HepG2 (cell line): Measurements from ENCODE around the gene GNG4. TPM values are rescaled to one million over a fixed set of nuclear protein-coding genes. Genes with fewer than 3 reads are reported as not detected.
A peak's percentile ranks its signal among the peaks of the same experiment; 100 is the strongest.

ENCODE experiments used
- EHMT2 ChIP-seq: fragments of 200-600 bp; sonication (generic); IDR thresholded peaks from 2 replicates; pipeline ENCODE4 v1.7.0; 2017; ENCODE audit warnings: antibody characterized with exemption, low read depth, low read length, borderline replicate concordance
- HNF1B ChIP-seq: sonication (generic); formaldehyde crosslinking; IDR thresholded peaks from 2 replicates; pipeline ENCODE4 v1.5.1; 2020; ENCODE audit warnings: mild to moderate bottlenecking, moderate library complexity, missing genetic modification reagents
- KDM5A ChIP-seq: fragments of 200-600 bp; sonication (generic); IDR thresholded peaks from 2 replicates; pipeline ENCODE4 v1.7.0; 2018; ENCODE audit warnings: antibody characterized with exemption, mild to moderate bottlenecking, low read length, borderline replicate concordance
- POGZ ChIP-seq: sonication (generic); formaldehyde crosslinking; IDR thresholded peaks from 2 replicates; pipeline ENCODE4 v1.4.0; 2020; ENCODE audit warnings: mild to moderate bottlenecking, missing genetic modification reagents
- RARG ChIP-seq: sonication (generic); formaldehyde crosslinking; IDR thresholded peaks from 2 replicates; pipeline ENCODE4 v1.4.0; 2020; ENCODE audit warnings: low read depth, mild to moderate bottlenecking, missing genetic modification reagents
- SNAPC2 ChIP-seq: sonication (generic); formaldehyde crosslinking; IDR thresholded peaks from 2 replicates; pipeline ENCODE4 v1.8.1; 2022; ENCODE audit warnings: mild to moderate bottlenecking, missing genetic modification reagents
- TMF1 ChIP-seq: sonication (generic); formaldehyde crosslinking; IDR thresholded peaks from 2 replicates; pipeline ENCODE4 v1.8.1; 2022; ENCODE audit warnings: low read depth, missing genetic modification reagents
- YEATS4 ChIP-seq: sonication (generic); formaldehyde crosslinking; IDR thresholded peaks from 2 replicates; pipeline ENCODE4 v1.4.0; 2020; ENCODE audit warnings: missing genetic modification reagents, borderline replicate concordance
- ZNF136 ChIP-seq: sonication (generic); formaldehyde crosslinking; IDR thresholded peaks from 2 replicates; pipeline ENCODE4 v1.8.1; 2022; ENCODE audit warnings: low read depth, mild to moderate bottlenecking, moderate library complexity, missing genetic modification reagents
- ZNF34 ChIP-seq: sonication (generic); formaldehyde crosslinking; IDR thresholded peaks from 2 replicates; pipeline ENCODE4 v1.4.0; 2020; ENCODE audit warnings: mild to moderate bottlenecking, missing genetic modification reagents, borderline replicate concordance
- ZNF343 ChIP-seq: sonication (generic); formaldehyde crosslinking; IDR thresholded peaks from 2 replicates; pipeline ENCODE4 v1.4.0; 2020; ENCODE audit warnings: mild to moderate bottlenecking, missing genetic modification reagents
- ZNF670 ChIP-seq: sonication (generic); formaldehyde crosslinking; IDR thresholded peaks from 2 replicates; pipeline ENCODE4 v1.8.0; 2022; ENCODE audit warnings: mild to moderate bottlenecking, missing genetic modification reagents, borderline replicate concordance
- ZUFSP ChIP-seq: sonication (generic); formaldehyde crosslinking; IDR thresholded peaks from 2 replicates; pipeline ENCODE4 v1.9.0; 2021; ENCODE audit warnings: missing genetic modification reagents, mild to moderate bottlenecking, borderline replicate concordance
- ZXDC ChIP-seq: sonication (generic); formaldehyde crosslinking; IDR thresholded peaks from 2 replicates; pipeline ENCODE4 v1.5.0; 2020; ENCODE audit warnings: mild to moderate bottlenecking, missing genetic modification reagents
- polyA plus RNA-seq, 8 experiments: library from polyadenylated mRNA; depleted of rRNA in 3 of 8; stranded (reverse) in 7 of 8; unstranded in 1 of 8; fragments of >200 nt; fragmentation: Illumina TruSeq in 4 of 8; extraction: Trizol in 4 of 8; gene quantifications; 2 replicates each; pipeline versions ENCODE4 v1.2.1 to v1.2.3, GENCODE V29; 2011 to 2016; ENCODE audit warnings: low read depth in 4 of 8, missing spikeins in 1 of 8, mixed read lengths in 1 of 8; ENCODE audit not compliant: insufficient read depth in 1 of 8
- total RNA-seq, 5 experiments: library from RNA; depleted of rRNA; stranded (reverse); fragments of >200 nt; fragmentation: Illumina TruSeq; extraction: Trizol; gene quantifications; 2 replicates each; pipeline ENCODE4 v1.2.3, GENCODE V29; 2016; ENCODE audit warnings: low read depth in 1 of 5
- TF ChIP-seq, protein P1 (sequence below): IDR thresholded peaks from 2 replicates; pipeline ENCODE4 v1.6.1; 2016; ENCODE audit warnings: missing compliant biosample characterization, missing genetic modification reagents, borderline replicate concordance
- TF ChIP-seq, protein P2 (sequence below): sonication (generic); formaldehyde crosslinking; conservative IDR thresholded peaks from 2 replicates; pipeline ENCODE4 v1.4.0; 2020; ENCODE audit warnings: missing genetic modification reagents
- TF ChIP-seq, protein P3 (sequence below): sonication (generic); formaldehyde crosslinking; IDR thresholded peaks from 2 replicates; pipeline ENCODE4 v1.8.0; 2022; ENCODE audit warnings: missing genetic modification reagents, mild to moderate bottlenecking, borderline replicate concordance

Gene GNG4
- total and polyA plus RNA-seq, 2 of the 13 experiments (the other 11 are each of a cell fraction or from before 2014, with no cell fraction given), result 27.1 to 69.5 TPM

- TF ChIP-seq KDM5A (no peak; the same call in 1 of the 2 replicates), ZNF136 (CRISPR knock-in tag) (peak; percentile 85), ZNF343 (peak; percentile 23; the same call in 1 of the 2 replicates), ZUFSP (CRISPR knock-in tag) (no peak), YEATS4 (CRISPR knock-in tag) (no peak; the same call in 1 of the 2 replicates), ZNF670 (no peak), POGZ (peak; percentile 82), EHMT2 (no peak), ZXDC (CRISPR knock-in tag) (peak; percentile 74; the same call in 1 of the 2 replicates), ZNF34 (0 out of 2 replicates have a peak, but pooled peaks have one; percentile 20), RARG (CRISPR knock-in tag) (no peak), SNAPC2 (peak; percentile 88), TMF1 (CRISPR knock-in tag) (no peak; the same call in 1 of the 2 replicates), HNF1B (CRISPR knock-in tag) (peak; percentile 96)
- TF ChIP-seq, protein P1, sequence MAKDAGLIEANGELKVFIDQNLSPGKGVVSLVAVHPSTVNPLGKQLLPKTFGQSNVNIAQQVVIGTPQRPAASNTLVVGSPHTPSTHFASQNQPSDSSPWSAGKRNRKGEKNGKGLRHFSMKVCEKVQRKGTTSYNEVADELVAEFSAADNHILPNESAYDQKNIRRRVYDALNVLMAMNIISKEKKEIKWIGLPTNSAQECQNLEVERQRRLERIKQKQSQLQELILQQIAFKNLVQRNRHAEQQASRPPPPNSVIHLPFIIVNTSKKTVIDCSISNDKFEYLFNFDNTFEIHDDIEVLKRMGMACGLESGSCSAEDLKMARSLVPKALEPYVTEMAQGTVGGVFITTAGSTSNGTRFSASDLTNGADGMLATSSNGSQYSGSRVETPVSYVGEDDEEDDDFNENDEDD, result peak; percentile 84; the same call in 1 of the 2 replicates
- TF ChIP-seq, protein P2, sequence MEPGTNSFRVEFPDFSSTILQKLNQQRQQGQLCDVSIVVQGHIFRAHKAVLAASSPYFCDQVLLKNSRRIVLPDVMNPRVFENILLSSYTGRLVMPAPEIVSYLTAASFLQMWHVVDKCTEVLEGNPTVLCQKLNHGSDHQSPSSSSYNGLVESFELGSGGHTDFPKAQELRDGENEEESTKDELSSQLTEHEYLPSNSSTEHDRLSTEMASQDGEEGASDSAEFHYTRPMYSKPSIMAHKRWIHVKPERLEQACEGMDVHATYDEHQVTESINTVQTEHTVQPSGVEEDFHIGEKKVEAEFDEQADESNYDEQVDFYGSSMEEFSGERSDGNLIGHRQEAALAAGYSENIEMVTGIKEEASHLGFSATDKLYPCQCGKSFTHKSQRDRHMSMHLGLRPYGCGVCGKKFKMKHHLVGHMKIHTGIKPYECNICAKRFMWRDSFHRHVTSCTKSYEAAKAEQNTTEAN (CRISPR knock-in tag), result 0 out of 2 replicates have a peak, but pooled peaks have one; percentile 37
- TF ChIP-seq, protein P3, sequence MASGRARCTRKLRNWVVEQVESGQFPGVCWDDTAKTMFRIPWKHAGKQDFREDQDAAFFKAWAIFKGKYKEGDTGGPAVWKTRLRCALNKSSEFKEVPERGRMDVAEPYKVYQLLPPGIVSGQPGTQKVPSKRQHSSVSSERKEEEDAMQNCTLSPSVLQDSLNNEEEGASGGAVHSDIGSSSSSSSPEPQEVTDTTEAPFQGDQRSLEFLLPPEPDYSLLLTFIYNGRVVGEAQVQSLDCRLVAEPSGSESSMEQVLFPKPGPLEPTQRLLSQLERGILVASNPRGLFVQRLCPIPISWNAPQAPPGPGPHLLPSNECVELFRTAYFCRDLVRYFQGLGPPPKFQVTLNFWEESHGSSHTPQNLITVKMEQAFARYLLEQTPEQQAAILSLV, result peak; percentile 28; the same call in 1 of the 2 replicates
These were observed 144.9 kb downstream of the GNG4 start (continued) for GRCh38 chr1:235504494-235505222.
